K562 (cell line): ENCODE data around the gene APIP.
"Not testable (repeated sequence)": the region's sequence is repeated elsewhere in the genome, so short reads cannot be mapped to it uniquely, and the experiment has no call there.

ENCODE experiments used
- BRF2 ChIP-seq: IDR thresholded peaks from 3 replicates; pipeline ENCODE4 v1.6.1; 2011; ENCODE audit warnings: borderline replicate concordance, mild to moderate bottlenecking; ENCODE audit not compliant: insufficient read length, insufficient read depth
- CBX5 ChIP-seq: IDR thresholded peaks from 2 replicates; pipeline ENCODE4 v1.6.1; 2014; ENCODE audit warnings: low read depth, borderline replicate concordance
- CHD1 ChIP-seq: fragments of 200-600 bp; sonication (generic); IDR thresholded peaks from one replicate; pipeline ENCODE4 v1.6.1; 2012; ENCODE audit warnings: mild to moderate bottlenecking, moderate library complexity, low read length, inconsistent platforms
- CREB3 ChIP-seq: fragments of 450-650 bp; conservative IDR thresholded peaks from 2 replicates; pipeline ENCODE4 v1.6.1; 2016; ENCODE audit warnings: missing genetic modification characterization, low read depth, mild to moderate bottlenecking, missing compliant biosample characterization, moderate library complexity
- CTCF ChIP-seq, 3 experiments: IDR thresholded peaks in 2 of 3; conservative IDR thresholded peaks in 1 of 3; 2 replicates each; pipeline ENCODE4 v1.5.1; 2011 to 2012; ENCODE audit warnings: low read length in 3 of 3, mild to moderate bottlenecking in 3 of 3, control low read depth in 2 of 3, improper control_type of control experiment in 1 of 3, inconsistent platforms in 1 of 3, low read depth in 1 of 3, mixed read lengths in 1 of 3, moderate library complexity in 1 of 3; ENCODE audit not compliant: insufficient read depth in 2 of 3
- EZH2 ChIP-seq: IDR thresholded peaks from 2 replicates; pipeline ENCODE4 v1.6.1; 2012; ENCODE audit warnings: low read depth, mild to moderate bottlenecking, inconsistent platforms, low read length, borderline replicate concordance
- IRF2 ChIP-seq: sonication (generic); formaldehyde crosslinking; IDR thresholded peaks from 2 replicates; pipeline ENCODE4 v1.8.1; 2022; ENCODE audit warnings: mild to moderate bottlenecking, missing genetic modification reagents
- MEF2A ChIP-seq: IDR thresholded peaks from 2 replicates; pipeline ENCODE4 v1.6.1; 2011; ENCODE audit warnings: low read depth, mild to moderate bottlenecking, low read length, moderate library complexity; ENCODE audit not compliant: control insufficient read depth
- NR2F6 ChIP-seq: fragments of 450-650 bp; formaldehyde crosslinking; IDR thresholded peaks from 2 replicates; pipeline ENCODE4 v1.4.0; 2020; ENCODE audit warnings: mild to moderate bottlenecking
- SFPQ ChIP-seq: fragments of 200-400 bp; formaldehyde crosslinking; IDR thresholded peaks from 2 replicates; pipeline ENCODE4 v1.6.1; 2017; ENCODE audit warnings: mild to moderate bottlenecking, low read depth, low read length, moderate library complexity
- XRCC4 ChIP-seq: IDR thresholded peaks from one replicate; pipeline ENCODE4 v1.6.1; 2011; ENCODE audit not compliant: insufficient read depth, insufficient read length; ENCODE audit errors: extremely low read depth
- ZNF76 ChIP-seq: fragments of 250-450 bp; sonication (Bioruptor Pico); IDR thresholded peaks from 2 replicates; pipeline ENCODE4 v1.4.0; 2020; ENCODE audit warnings: mild to moderate bottlenecking, moderate library complexity, borderline replicate concordance

GRCh38 chr11:34913556-34913955 lies 2.6 kb downstream of the APIP start:
- not testable (repeated sequence) for TF ChIP-seq CBX5; XRCC4; NR2F6; BRF2; MEF2A; EZH2; ZNF76 (CRISPR knock-in tag); IRF2; CHD1; SFPQ; CREB3 (tag); CTCF (IDR thresholded peaks at IDR 0.05 in 2 of 3, conservative IDR thresholded peaks at IDR 0.05 in 1 of 3; ENCODE audit: insufficient read depth in 2 of 3, low read depth in 1 of 3, low read length in 3 of 3)
